T-helper 2 cell treated with Interferon-gamma antibody and Interleukin-4, amounts not matched to agents 5 μg/mL and 100 μg/mL, for 36 hours (primary cell): ENCODE measurements around the gene ARRDC5.
"Not testable (repeated sequence)": the region's sequence is repeated elsewhere in the genome, so short reads cannot be mapped to it uniquely, and the experiment has no call there.

Experiments used
- DNase-seq: peaks from one replicate; pipeline ENCODE4 v3.0.0; 2021; ENCODE audit warnings: low spot score
- H3K27ac Mint-ChIP-seq: one replicate; pipeline ENCODE4 v1.8.0; 2021; ENCODE audit warnings: mild to moderate bottlenecking, mixed read lengths
- H3K27me3 Mint-ChIP-seq: one replicate; pipeline ENCODE4 v1.8.0; 2021; ENCODE audit warnings: low read depth, mixed read lengths
- H3K36me3 Mint-ChIP-seq: one replicate; pipeline ENCODE4 v1.8.0; 2021; ENCODE audit warnings: low read depth, mixed read lengths
- H3K4me1 Mint-ChIP-seq: one replicate; pipeline ENCODE4 v1.8.0; 2021; ENCODE audit warnings: low read depth, mixed read lengths
- H3K4me3 Mint-ChIP-seq: one replicate; pipeline ENCODE4 v1.8.0; 2022; ENCODE audit warnings: mild to moderate bottlenecking, moderate library complexity, mixed read lengths
- H3K9me3 Mint-ChIP-seq: one replicate; pipeline ENCODE4 v1.8.0; 2021; ENCODE audit warnings: mixed read lengths

The ARRDC5 gene

DNA sequence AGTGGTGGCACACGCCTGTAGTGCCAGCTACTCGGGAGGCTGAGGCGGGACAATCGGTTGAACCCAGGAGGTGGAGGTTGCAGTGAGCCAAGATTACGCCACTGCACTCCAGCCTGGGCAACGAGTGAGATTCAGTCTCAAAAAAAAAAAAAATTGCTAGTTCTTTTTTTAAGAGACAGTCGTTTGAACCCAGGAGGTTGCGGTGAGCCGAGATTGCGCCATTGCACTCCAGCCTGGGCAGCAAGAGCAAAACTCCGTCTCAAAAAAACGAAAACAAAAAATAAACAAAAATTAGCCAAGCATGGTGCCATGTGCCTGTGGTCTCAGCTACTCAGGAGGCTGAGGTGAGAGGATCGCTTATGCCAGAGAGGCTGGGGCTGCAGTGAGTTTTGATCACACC is 1.8 kb downstream of the ARRDC5 start:
- not testable (repeated sequence) for H3K27me3 Mint-ChIP-seq, H3K4me3 Mint-ChIP-seq, H3K36me3 Mint-ChIP-seq, H3K9me3 Mint-ChIP-seq, DNase-seq, H3K4me1 Mint-ChIP-seq, H3K27ac Mint-ChIP-seq

DNA sequence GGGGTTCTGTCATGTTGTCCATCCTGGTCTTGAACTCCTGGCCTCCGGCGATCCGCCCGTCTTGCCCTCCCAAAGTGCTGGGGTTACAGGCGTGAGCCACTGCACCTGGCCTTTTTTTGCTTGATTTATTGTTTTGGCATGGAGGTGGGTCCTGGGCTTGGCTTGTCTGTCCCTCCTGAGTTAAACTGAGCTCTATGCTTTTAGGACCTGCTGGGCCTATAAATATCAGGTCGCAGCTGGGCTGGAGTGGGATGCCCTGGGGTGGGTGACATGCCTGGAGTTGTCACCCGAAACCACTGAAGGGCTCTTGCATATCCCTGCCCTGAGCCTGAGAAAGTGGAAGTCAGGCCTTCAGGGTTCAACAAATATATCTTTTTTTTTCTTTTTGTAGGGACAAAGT is 5.5 kb downstream of the ARRDC5 start:
- H3K4me3 Mint-ChIP-seq = no peak overlapping the region
- no peak for DNase-seq
- H3K36me3 Mint-ChIP-seq = no peaks in the 10 kb centered on the region
- H3K9me3 Mint-ChIP-seq = no peaks in the 10 kb centered on the region
- H3K27ac Mint-ChIP-seq = no peak overlapping the region
- H3K4me1 Mint-ChIP-seq = no peaks in the 10 kb centered on the region
- H3K27me3 Mint-ChIP-seq = no peaks in the 10 kb centered on the region

DNA sequence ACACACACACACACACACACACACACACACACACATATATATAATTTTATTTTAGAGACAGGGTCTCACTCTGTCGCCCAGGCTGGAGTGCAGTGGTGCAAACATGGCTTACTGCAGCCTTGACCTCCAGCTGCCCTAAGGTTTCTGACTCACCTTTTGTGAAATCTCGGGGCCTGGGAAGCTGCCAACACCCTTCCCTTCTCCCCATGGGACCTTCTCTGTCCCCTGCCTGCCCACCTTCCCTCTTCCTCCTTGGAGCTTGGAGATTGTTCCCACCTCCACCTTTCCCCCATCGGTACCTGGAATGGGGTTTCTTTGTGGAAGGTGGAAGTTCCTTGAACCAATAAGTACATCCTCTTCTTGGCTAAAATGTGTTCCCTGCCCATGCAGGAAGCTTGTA is 6.3 kb downstream of the ARRDC5 start:
- no peaks in the 10 kb centered on the region for H3K4me1 Mint-ChIP-seq
- H3K36me3 Mint-ChIP-seq = no peaks in the 10 kb centered on the region
- H3K27me3 Mint-ChIP-seq = no peaks in the 10 kb centered on the region
- H3K4me3 Mint-ChIP-seq = no peak overlapping the region
- DNase-seq = no peak
- H3K9me3 Mint-ChIP-seq = no peaks in the 10 kb centered on the region
- no peak overlapping the region for H3K27ac Mint-ChIP-seq

DNA sequence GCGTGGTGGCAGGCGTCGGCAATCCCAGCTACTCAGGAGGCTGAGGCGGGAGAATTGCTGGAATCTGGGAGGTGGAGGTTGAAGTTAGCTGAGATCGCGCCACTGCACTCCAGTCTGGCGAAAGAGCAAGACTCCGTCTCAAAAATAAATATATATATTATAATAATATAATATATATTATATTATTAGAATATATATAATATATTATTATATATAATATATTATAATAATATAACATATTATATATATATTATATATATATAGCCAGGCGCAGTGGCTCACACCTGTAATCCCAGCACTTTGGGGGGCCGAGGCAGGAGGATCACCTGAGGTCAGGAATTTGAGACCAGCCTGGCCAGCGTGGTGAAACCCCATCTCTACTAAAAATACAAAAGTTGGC is 9.7 kb downstream of the ARRDC5 start:
- not testable (repeated sequence) for H3K27ac Mint-ChIP-seq, H3K27me3 Mint-ChIP-seq, H3K36me3 Mint-ChIP-seq, H3K4me1 Mint-ChIP-seq, DNase-seq, H3K4me3 Mint-ChIP-seq, H3K9me3 Mint-ChIP-seq

DNA sequence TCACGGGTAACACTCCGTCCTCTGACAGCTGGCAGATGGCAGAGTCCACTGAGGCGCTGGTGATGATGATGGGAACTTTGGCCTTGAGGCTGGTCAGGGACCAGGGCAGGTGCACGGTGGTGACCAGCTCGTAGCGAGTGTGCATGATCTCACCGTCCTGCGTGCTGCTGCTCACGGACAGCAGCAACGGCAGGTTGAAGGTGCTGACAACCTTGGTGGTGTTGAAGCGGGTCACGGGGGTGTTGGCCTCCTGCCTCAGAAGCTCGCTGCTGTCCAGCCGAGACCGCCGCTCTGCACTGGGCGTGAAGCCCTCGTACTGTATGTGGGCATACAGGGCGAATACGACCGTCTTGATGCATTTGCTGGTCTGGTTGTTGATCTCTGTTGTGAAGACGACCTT is 11.6 kb downstream of the ARRDC5 start:
- Mint-ChIP-seq H3K36me3 (no peaks in the 10 kb centered on the region), H3K9me3 (no peaks in the 10 kb centered on the region), H3K4me1 (no peaks in the 10 kb centered on the region), H3K27me3 (no peaks in the 10 kb centered on the region), H3K4me3 (no peak overlapping the region), H3K27ac (no peak overlapping the region)
- no peak for DNase-seq

DNA sequence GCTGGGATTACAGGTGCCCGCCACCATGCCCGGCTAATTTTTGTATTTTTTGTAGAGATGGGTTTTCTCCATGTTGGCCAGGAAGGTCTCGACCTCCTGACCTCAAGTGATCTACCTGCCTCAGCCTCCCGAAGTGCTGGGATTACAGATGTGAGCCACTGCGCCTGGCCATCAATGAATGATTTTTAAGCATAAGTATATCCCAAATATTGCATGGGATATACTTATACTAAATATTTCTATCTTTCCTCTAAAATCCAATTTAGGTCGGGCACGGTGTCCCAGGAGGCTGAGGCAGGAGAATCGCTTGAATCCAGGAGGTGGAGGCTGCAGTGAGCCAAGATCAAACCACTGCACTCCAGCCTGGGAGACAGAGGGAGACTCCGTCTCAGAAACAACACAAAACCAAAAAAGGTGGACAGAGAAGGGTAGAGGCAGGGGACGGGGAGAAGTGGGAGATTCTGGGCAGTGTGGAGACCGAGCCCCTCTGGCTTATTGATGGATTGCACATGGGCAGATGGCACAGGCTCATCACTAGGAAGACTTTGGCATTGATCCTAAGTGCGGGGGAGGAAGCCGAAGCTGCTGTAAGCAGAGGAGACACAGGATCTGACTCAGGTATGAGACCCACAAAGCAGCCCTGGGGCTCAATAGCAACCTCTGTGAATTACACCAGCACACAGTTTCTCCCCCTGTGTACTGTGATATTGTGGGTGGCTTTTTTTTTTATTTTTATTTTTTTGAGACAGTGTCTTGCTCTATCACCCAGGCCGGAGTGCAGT is 13.5 kb downstream of the ARRDC5 start:
- no peak for DNase-seq
- Mint-ChIP-seq H3K9me3 (no peaks in the 10 kb centered on the region), H3K27ac (no peak overlapping the region), H3K27me3 (no peaks in the 10 kb centered on the region), H3K4me1 (no peaks in the 10 kb centered on the region), H3K36me3 (no peaks in the 10 kb centered on the region), H3K4me3 (no peak overlapping the region)

DNA sequence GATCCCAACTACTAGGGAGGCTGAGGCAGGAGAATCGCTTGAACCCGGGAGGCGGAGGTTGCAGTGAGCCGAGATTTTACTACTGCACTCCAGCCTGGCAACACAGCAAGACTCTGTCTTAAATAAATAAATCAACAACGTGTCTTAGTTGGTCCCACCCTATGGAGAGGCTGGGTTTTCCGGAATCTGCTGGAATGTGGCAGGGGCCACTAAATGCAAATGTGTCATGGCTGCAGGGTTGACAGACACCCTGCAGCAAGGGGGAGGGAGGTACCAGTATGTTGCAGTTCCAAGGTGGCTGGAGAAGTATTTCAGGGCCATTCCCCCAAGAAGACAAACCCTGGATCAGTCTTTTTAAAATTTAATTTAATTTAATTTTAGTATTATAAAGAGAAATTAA is 14.9 kb downstream of the ARRDC5 start:
- H3K9me3 Mint-ChIP-seq, H3K27ac Mint-ChIP-seq, H3K36me3 Mint-ChIP-seq, H3K4me1 Mint-ChIP-seq, H3K27me3 Mint-ChIP-seq, H3K4me3 Mint-ChIP-seq, DNase-seq: not testable (repeated sequence)

DNA sequence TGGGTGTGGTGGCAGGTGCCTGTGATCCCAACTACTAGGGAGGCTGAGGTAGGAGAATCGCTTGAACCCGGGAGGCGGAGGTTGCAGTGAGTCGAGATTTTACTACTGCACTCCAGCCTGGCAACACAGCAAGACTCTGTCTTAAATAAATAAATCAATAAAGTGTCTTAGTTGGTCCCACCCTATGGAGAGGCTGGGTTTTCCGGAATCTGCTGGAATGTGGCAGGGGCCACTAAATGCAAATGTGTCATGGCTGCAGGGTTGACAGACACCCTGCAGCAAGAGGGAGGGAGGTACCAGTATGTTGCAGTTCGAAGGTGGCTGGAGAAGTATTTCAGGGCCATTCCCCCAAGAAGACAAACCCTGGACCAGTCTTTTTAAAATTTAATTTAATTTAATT is 17.7 kb downstream of the ARRDC5 start:
- H3K4me3 Mint-ChIP-seq, H3K27ac Mint-ChIP-seq, H3K9me3 Mint-ChIP-seq, H3K27me3 Mint-ChIP-seq, DNase-seq, H3K36me3 Mint-ChIP-seq, H3K4me1 Mint-ChIP-seq: not testable (repeated sequence)

DNA sequence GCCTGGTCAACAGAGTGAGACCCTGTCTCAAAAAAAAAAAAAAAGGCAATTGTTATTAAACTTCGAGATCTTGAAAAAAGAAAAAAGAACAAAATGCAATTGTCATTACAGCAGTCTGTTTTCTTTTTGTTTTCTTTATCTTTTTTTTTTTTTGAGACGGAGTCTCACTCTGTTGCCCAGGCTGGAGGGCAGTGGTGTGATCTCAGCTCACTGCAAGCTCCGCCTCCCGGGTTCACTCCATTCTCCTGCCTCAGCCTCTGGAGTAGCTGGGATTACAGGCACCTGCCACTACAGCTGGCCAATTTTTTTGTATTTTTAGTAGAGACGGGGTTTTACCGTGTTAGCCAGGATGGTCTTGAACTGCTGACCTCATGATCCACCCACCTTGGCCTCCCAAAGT is 19.8 kb downstream of the ARRDC5 start:
- not testable (repeated sequence) for DNase-seq, H3K36me3 Mint-ChIP-seq

DNA sequence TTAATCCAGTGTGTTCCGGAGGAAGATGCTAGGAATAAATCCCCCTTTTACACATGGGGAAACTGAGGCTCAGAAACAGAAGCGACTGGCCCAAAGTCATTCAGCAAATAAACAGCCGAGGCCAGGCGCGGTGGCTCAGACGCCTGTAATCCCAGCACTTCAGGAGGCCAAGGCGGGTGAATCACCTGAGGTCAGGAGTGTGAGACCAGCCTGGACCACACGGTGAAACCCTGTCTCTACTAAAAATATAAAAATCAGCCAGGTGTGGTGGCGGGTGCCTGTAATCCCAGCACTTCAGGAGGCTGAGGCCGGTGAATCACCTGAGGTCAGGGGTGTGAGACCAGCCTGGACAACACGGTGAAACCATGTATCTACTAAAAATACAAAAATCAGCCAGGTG is 23.7 kb downstream of the ARRDC5 start:
- no peak overlapping the region for H3K27ac Mint-ChIP-seq
- no peaks in the 10 kb centered on the region for H3K27me3 Mint-ChIP-seq
- H3K9me3 Mint-ChIP-seq = no peaks in the 10 kb centered on the region
- no peaks in the 10 kb centered on the region for H3K36me3 Mint-ChIP-seq
- no peak for DNase-seq
- H3K4me3 Mint-ChIP-seq = no peak overlapping the region
- no peaks in the 10 kb centered on the region for H3K4me1 Mint-ChIP-seq

More for the DNA sequence above, 19.8 kb downstream of the ARRDC5 start:
- not testable (repeated sequence) for H3K4me3 Mint-ChIP-seq, H3K4me1 Mint-ChIP-seq, H3K27ac Mint-ChIP-seq, H3K9me3 Mint-ChIP-seq, H3K27me3 Mint-ChIP-seq

DNA sequence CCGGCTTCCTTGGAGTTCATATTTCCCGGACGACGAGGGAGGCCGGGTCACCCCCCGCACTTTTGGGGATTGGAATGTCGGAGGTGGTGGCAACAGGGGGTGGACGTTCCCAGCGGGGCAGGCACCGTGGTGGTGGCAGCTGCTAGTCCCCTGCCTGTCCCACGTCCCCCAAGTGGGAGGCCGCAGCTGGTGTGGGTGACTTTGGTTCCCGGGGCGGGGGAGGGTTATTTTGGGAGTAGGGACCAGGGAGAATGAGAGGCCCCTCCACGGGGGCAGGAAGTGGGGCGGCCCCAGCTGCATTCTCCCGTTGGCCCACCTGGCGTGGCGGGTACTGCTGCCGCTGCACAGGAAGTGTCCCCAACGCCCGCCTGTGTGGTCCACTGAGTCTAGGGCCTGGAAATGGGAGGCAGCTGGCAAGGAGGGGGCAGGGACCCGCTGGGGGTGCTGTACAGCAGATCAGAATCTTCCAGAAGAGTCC is 24.2 kb downstream of the ARRDC5 start:
- Mint-ChIP-seq H3K27me3 (peaks cover 2% of the 10 kb centered on the region), H3K9me3 (no peaks in the 10 kb centered on the region), H3K4me3 (no peak overlapping the region)

DNA sequence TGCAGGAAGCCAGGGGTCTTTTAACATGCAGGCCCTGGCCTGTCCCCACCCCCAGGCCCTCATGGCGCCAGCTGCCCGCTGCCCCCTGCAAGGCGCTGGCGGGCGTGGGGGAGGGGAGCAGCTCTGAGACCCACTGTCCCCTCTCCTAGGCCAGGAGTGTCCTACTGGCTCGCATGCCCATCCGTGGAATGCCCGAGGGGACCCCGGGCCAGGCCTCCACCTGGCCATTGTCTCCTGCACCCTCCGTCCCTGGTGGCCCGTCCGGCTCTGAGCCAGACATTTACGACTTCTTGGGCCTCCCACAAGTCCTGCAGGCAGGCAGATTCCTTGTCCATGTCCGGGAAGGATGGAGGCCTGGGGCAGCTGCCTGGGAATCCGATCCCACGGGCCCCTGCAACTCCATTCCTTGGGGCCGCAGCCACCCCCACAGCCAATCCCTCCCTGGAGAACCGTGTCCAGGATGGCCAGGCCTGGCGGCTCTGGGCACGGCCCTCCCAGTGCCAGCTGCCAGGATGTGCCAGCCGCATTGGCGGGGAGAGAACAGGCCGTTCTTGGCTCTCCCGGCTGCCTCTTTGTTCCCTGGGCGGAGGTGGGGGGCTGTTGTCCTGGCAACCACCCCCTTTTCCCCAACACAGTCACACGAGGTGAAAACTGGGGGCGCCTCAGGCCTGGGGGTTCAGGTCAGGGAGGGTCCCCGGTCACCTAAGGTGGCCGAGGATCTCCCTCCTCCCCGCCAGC is 24.8 kb downstream of the ARRDC5 start:
- no peaks in the 10 kb centered on the region for H3K9me3 Mint-ChIP-seq
- peaks cover 2% of the 10 kb centered on the region for H3K27me3 Mint-ChIP-seq
- H3K4me1 Mint-ChIP-seq = no peaks in the 10 kb centered on the region
- no peak for DNase-seq
- H3K27ac Mint-ChIP-seq = no peak overlapping the region
- no peak overlapping the region for H3K4me3 Mint-ChIP-seq
- no peaks in the 10 kb centered on the region for H3K36me3 Mint-ChIP-seq

More for the DNA sequence above, 24.2 kb downstream of the ARRDC5 start:
- DNase-seq = no peak
- no peaks in the 10 kb centered on the region for H3K36me3 Mint-ChIP-seq
- no peak overlapping the region for H3K27ac Mint-ChIP-seq
- H3K4me1 Mint-ChIP-seq = no peaks in the 10 kb centered on the region

DNA sequence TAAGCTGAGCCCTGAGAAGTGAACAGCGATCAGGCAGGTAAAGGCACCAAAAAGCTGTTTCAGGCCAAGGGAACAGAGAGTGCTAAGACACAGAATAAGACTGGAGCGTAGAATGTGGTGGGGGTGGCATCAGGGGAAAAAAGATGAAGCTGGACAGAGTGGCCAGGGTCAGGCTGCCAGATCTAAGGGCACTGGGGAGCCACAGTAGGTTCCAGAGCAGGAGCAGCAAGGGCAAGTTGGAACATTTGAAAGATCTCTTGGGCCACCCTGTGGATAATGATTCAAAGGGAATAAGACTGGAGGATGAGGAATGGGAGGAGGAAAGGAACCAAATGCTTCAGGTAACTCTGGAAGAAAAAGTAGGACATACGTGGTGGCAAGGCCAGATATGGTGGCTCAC is 28.8 kb downstream of the ARRDC5 start:
- Mint-ChIP-seq H3K9me3 (no peaks in the 10 kb centered on the region), H3K36me3 (no peaks in the 10 kb centered on the region), H3K27me3 (peaks cover 7% of the 10 kb centered on the region)

DNA sequence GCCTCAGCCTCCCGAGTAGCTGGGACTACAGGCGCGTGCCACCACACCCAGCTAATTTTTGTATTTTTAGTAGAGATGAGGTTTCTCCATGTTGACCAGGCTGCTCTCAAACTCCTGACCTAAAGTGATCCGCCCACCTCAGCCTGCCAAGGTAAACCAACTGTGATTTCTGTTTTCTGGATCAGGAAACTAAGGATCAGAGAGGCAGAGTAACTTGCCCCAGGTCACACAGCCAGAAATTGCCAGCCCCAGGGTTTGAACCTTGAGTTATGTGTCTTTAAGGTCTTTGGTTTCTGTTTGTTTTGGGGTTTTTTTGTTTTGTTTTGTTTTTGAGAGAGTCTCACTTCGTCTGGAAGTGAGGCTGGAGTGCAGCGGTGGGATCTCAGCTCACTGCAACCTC is 31.0 kb downstream of the ARRDC5 start:
- no peak overlapping the region for H3K27ac Mint-ChIP-seq

More for the DNA sequence above, 28.8 kb downstream of the ARRDC5 start:
- no peak overlapping the region for H3K27ac Mint-ChIP-seq
- H3K4me3 Mint-ChIP-seq = no peak overlapping the region
- DNase-seq = no peak
- peaks cover 11% of the 10 kb centered on the region for H3K4me1 Mint-ChIP-seq

More for the DNA sequence above, 31.0 kb downstream of the ARRDC5 start:
- DNase-seq = no peak
- Mint-ChIP-seq H3K4me1 (peaks cover 18% of the 10 kb centered on the region), H3K27me3 (peaks cover 7% of the 10 kb centered on the region), H3K9me3 (no peaks in the 10 kb centered on the region), H3K36me3 (no peaks in the 10 kb centered on the region), H3K4me3 (no peak overlapping the region)
